ENCODE measurements around the gene GLOD5. TPM values are rescaled to one million over a fixed set of nuclear protein-coding genes. Genes with fewer than 3 reads are reported as not detected.

The GLOD5 gene
- total RNA-seq, 1 donor from 2014 or later, result not detected

GRCh38 chrX:48754238-48754637 lies 7.3 kb upstream of the GLOD5 start:
- no peak for DNase-seq

GRCh38 chrX:48769230-48769629 lies 7.7 kb downstream of the GLOD5 start:
- DNase-seq, result no peak

- no peak for DNase-seq
Observed at GRCh38 chrX:48770296-48770695, 8.7 kb downstream of the GLOD5 start.

- no peak for DNase-seq
Observed at GRCh38 chrX:48772602-48773001, 11.1 kb downstream of the GLOD5 start.

- DNase-seq, result no peak
Observed at GRCh38 chrX:48776818-48777439, 15.4 kb downstream of the GLOD5 start.

GRCh38 chrX:48779399-48779798 lies 17.9 kb downstream of the GLOD5 start:
- no peak for DNase-seq

GRCh38 chrX:48781705-48782104 lies 20.2 kb downstream of the GLOD5 start:
- no peak for DNase-seq

GRCh38 chrX:48782216-48782615 lies 20.7 kb downstream of the GLOD5 start:
- DNase-seq, result no peak

GRCh38 chrX:48782795-48783194 lies 21.2 kb downstream of the GLOD5 start:
- no peak for DNase-seq

- DNase-seq, result no peak
Observed at GRCh38 chrX:48784726-48785125, 23.2 kb downstream of the GLOD5 start.

- DNase-seq, result no peak
Observed at GRCh38 chrX:48785186-48785539, 23.6 kb downstream of the GLOD5 start.

GRCh38 chrX:48785540-48786214 lies 24.1 kb downstream of the GLOD5 start:
- no peak for DNase-seq

GRCh38 chrX:48786341-48786800 lies 24.8 kb downstream of the GLOD5 start, which contains the start of gene GATA1:
Gene GATA1, plus strand, starts transcription at chrX:48786590. Its CDS starts 4,520 bp downstream, at chrX:48791110.
- DNase-seq, result no peak

- DNase-seq, result no peak
Observed at GRCh38 chrX:48786825-48787504, 25.4 kb downstream of the GLOD5 start.

- no peak for DNase-seq
Observed at GRCh38 chrX:48787505-48788443, 26.2 kb downstream of the GLOD5 start.

- DNase-seq, result no peak
Observed at GRCh38 chrX:48789366-48790220, 28.0 kb downstream of the GLOD5 start.

- DNase-seq, result no peak
Observed at GRCh38 chrX:48790477-48790876, 28.9 kb downstream of the GLOD5 start.

- no peak for DNase-seq
Observed at GRCh38 chrX:48791063-48791820, 29.7 kb downstream of the GLOD5 start.

GRCh38 chrX:48792219-48792618 lies 30.7 kb downstream of the GLOD5 start:
- DNase-seq, result no peak

GRCh38 chrX:48793935-48794334 lies 32.4 kb downstream of the GLOD5 start:
- DNase-seq, result no peak

GRCh38 chrX:48794340-48794910 lies 32.9 kb downstream of the GLOD5 start:
- no peak for DNase-seq

Data from dermis blood vessel endothelial cell (primary cell).